Activated T-cell treated with anti-CD3 and anti-CD28 coated beads, Interleukin-2, amount 50 U/mL, for 4 hours (primary cell): ENCODE data around the gene ALKBH5. TPM values are rescaled to one million over a fixed set of nuclear protein-coding genes. Genes with fewer than 3 reads are reported as not detected.

Experiments
- ATAC-seq, 2 donors: fragments of 200-7000 bp; cut with Tn5 transposase; one replicate each; pipeline ENCODE4 v1.10.0; 2021
- DNase-seq: peaks from one replicate; pipeline ENCODE4 v3.0.0-alpha.2; 2020
- H3K27me3 Mint-ChIP-seq: one replicate; pipeline ENCODE4 v1.8.0; 2021; ENCODE audit warnings: low read depth, mixed read lengths
- H3K36me3 Mint-ChIP-seq: one replicate; pipeline ENCODE4 v1.8.0; 2022; ENCODE audit warnings: mixed read lengths; ENCODE audit not compliant: insufficient read depth
- H3K4me1 Mint-ChIP-seq: one replicate; pipeline ENCODE4 v1.8.0; 2021; ENCODE audit warnings: low read depth, mixed read lengths
- H3K4me3 Mint-ChIP-seq: one replicate; pipeline ENCODE4 v1.8.0; 2021; ENCODE audit warnings: mild to moderate bottlenecking, moderate library complexity, mixed read lengths
- H3K9me3 Mint-ChIP-seq: one replicate; pipeline ENCODE4 v1.8.0; 2021; ENCODE audit warnings: mixed read lengths
- total RNA-seq, 3 donors: library from RNA; stranded (reverse); gene quantifications; one replicate each; pipeline ENCODE4 v1.2.1, GENCODE V29; 2021

Gene ALKBH5
- total RNA-seq, 3 donors from 2014 or later, result 112 to 120 (median 114) TPM

GRCh38 chr17:18228176-18228682, 44.6 kb downstream of the ALKBH5 start:
- Mint-ChIP-seq H3K4me1 (peaks cover 27% of the 10 kb centered on the region), H3K9me3 (no peaks in the 10 kb centered on the region), H3K27me3 (no peaks in the 10 kb centered on the region), H3K4me3 (no peak overlapping the region), H3K36me3 (no peaks in the 10 kb centered on the region)
- no peak for ATAC-seq
- DNase-seq, result no peak

GRCh38 chr17:18229254-18229653, 45.6 kb downstream of the ALKBH5 start:
- no peak for DNase-seq
- ATAC-seq, result no peak
- Mint-ChIP-seq H3K27me3 (no peaks in the 10 kb centered on the region), H3K9me3 (no peaks in the 10 kb centered on the region), H3K4me3 (no peak overlapping the region), H3K4me1 (peaks cover 27% of the 10 kb centered on the region), H3K36me3 (no peaks in the 10 kb centered on the region)

GRCh38 chr17:18229771-18230170, 46.1 kb downstream of the ALKBH5 start:
- no peaks in the 10 kb centered on the region for H3K27me3 Mint-ChIP-seq
- ATAC-seq (no peak), DNase-seq (no peak)
- no peaks in the 10 kb centered on the region for H3K9me3 Mint-ChIP-seq
- no peak overlapping the region for H3K4me3 Mint-ChIP-seq
- peaks cover 2% of the 10 kb centered on the region for H3K36me3 Mint-ChIP-seq
- peaks cover 27% of the 10 kb centered on the region for H3K4me1 Mint-ChIP-seq

- H3K4me3 Mint-ChIP-seq, result no peak overlapping the region
- DNase-seq (no peak), ATAC-seq (no peak)
- H3K36me3 Mint-ChIP-seq, result peaks cover 6% of the 10 kb centered on the region
- H3K4me1 Mint-ChIP-seq, result peaks cover 25% of the 10 kb centered on the region
- no peaks in the 10 kb centered on the region for H3K27me3 Mint-ChIP-seq
- H3K9me3 Mint-ChIP-seq, result no peaks in the 10 kb centered on the region
Measured at GRCh38 chr17:18230288-18231141, 46.9 kb downstream of the ALKBH5 start.

GRCh38 chr17:18231164-18231563, 47.5 kb downstream of the ALKBH5 start:
- Mint-ChIP-seq H3K4me1 (peaks cover 24% of the 10 kb centered on the region), H3K27me3 (no peaks in the 10 kb centered on the region), H3K36me3 (peaks cover 6% of the 10 kb centered on the region), H3K9me3 (no peaks in the 10 kb centered on the region), H3K4me3 (no peak overlapping the region)
- DNase-seq, result no peak
- ATAC-seq, result no peak

GRCh38 chr17:18233803-18234518, 50.3 kb downstream of the ALKBH5 start:
- Mint-ChIP-seq H3K4me3 (no peak overlapping the region), H3K4me1 (peaks cover 3% of the 10 kb centered on the region), H3K27me3 (no peaks in the 10 kb centered on the region), H3K36me3 (peaks cover 6% of the 10 kb centered on the region), H3K9me3 (no peaks in the 10 kb centered on the region)
- no peak for ATAC-seq
- DNase-seq, result no peak

GRCh38 chr17:18234853-18235380, 51.3 kb downstream of the ALKBH5 start:
- H3K4me1 Mint-ChIP-seq, result peaks cover 3% of the 10 kb centered on the region
- no peaks in the 10 kb centered on the region for H3K9me3 Mint-ChIP-seq
- DNase-seq (no peak), ATAC-seq (no peak)
- H3K36me3 Mint-ChIP-seq, result peaks cover 6% of the 10 kb centered on the region
- H3K4me3 Mint-ChIP-seq, result no peak overlapping the region
- no peaks in the 10 kb centered on the region for H3K27me3 Mint-ChIP-seq

- Mint-ChIP-seq H3K4me3 (no peak overlapping the region), H3K9me3 (no peaks in the 10 kb centered on the region), H3K36me3 (peaks cover 6% of the 10 kb centered on the region), H3K27me3 (no peaks in the 10 kb centered on the region), H3K4me1 (peaks cover 3% of the 10 kb centered on the region)
- peak; percentile 51 to 72 for ATAC-seq
- no peak for DNase-seq
Measured at GRCh38 chr17:18235743-18236256, 52.2 kb downstream of the ALKBH5 start.

- Mint-ChIP-seq H3K9me3 (no peaks in the 10 kb centered on the region), H3K27me3 (no peaks in the 10 kb centered on the region), H3K36me3 (peaks cover 6% of the 10 kb centered on the region), H3K4me3 (no peak overlapping the region), H3K4me1 (peaks cover 3% of the 10 kb centered on the region)
- ATAC-seq (no peak), DNase-seq (no peak)
Measured at GRCh38 chr17:18236494-18236893, 52.9 kb downstream of the ALKBH5 start.

- Mint-ChIP-seq H3K27me3 (no peaks in the 10 kb centered on the region), H3K9me3 (no peaks in the 10 kb centered on the region), H3K4me1 (peaks cover 3% of the 10 kb centered on the region), H3K36me3 (peaks cover 6% of the 10 kb centered on the region), H3K4me3 (no peak overlapping the region)
- no peak for DNase-seq
- ATAC-seq, result no peak
Measured at GRCh38 chr17:18237461-18237860, 53.8 kb downstream of the ALKBH5 start.

- DNase-seq (no peak), ATAC-seq (no peak)
- Mint-ChIP-seq H3K4me1 (peaks cover 3% of the 10 kb centered on the region), H3K27me3 (no peaks in the 10 kb centered on the region), H3K36me3 (peaks cover 6% of the 10 kb centered on the region), H3K4me3 (no peak overlapping the region), H3K9me3 (no peaks in the 10 kb centered on the region)
Measured at GRCh38 chr17:18238299-18238698, 54.7 kb downstream of the ALKBH5 start.

GRCh38 chr17:18240449-18240848, 56.8 kb downstream of the ALKBH5 start:
- H3K9me3 Mint-ChIP-seq, result no peaks in the 10 kb centered on the region
- DNase-seq, result no peak
- peaks cover 3% of the 10 kb centered on the region for H3K4me1 Mint-ChIP-seq
- ATAC-seq, result no peak
- H3K27me3 Mint-ChIP-seq, result no peaks in the 10 kb centered on the region
- no peak overlapping the region for H3K4me3 Mint-ChIP-seq
- no peaks in the 10 kb centered on the region for H3K36me3 Mint-ChIP-seq

GRCh38 chr17:18241229-18241871, 57.7 kb downstream of the ALKBH5 start:
- ATAC-seq (no peak), DNase-seq (no peak)
- H3K27me3 Mint-ChIP-seq, result no peaks in the 10 kb centered on the region
- H3K4me3 Mint-ChIP-seq, result no peak overlapping the region
- H3K4me1 Mint-ChIP-seq, result no peaks in the 10 kb centered on the region
- H3K9me3 Mint-ChIP-seq, result no peaks in the 10 kb centered on the region
- no peaks in the 10 kb centered on the region for H3K36me3 Mint-ChIP-seq
